ENCODE data around the gene POLR3A.

- no peak for TF ChIP-seq ZNF318 (CRISPR knock-in tag; IDR thresholded peaks at IDR 0.05)
- no peak for TF ChIP-seq EP300 (IDR thresholded peaks at IDR 0.05; ENCODE audit: low read depth in 2 of 2, low read length in 2 of 2)
- TF ChIP-seq EP300 (CRISPR knock-in tag; IDR thresholded peaks at IDR 0.05; ENCODE audit: borderline replicate concordance) = no peak
- no peak for TF ChIP-seq TEAD3 (CRISPR knock-in tag; optimal IDR thresholded peaks at IDR 0.05; ENCODE audit: borderline replicate concordance)
- no peak for TF ChIP-seq HMG20B (CRISPR knock-in tag; conservative IDR thresholded peaks at IDR 0.05)
- no peak for TF ChIP-seq FOXA1 (IDR thresholded peaks at IDR 0.05)
- TF ChIP-seq FOXA1 (CRISPR knock-in tag; IDR thresholded peaks at IDR 0.05) = no peak
- no peak for TF ChIP-seq POLR2AphosphoS5 (IDR thresholded peaks at IDR 0.05; ENCODE audit: low read depth, low read length)
- no peak for TF ChIP-seq JUN (CRISPR knock-in tag; IDR thresholded peaks at IDR 0.05)
- no peak for TF ChIP-seq ZFP90 (CRISPR knock-in tag; IDR thresholded peaks at IDR 0.05; ENCODE audit: borderline replicate concordance)
- no peak for TF ChIP-seq POLR2AphosphoS2 (IDR thresholded peaks at IDR 0.05; ENCODE audit: low read depth, low read length)
- TF ChIP-seq CEBPB (IDR thresholded peaks at IDR 0.05; ENCODE audit: borderline replicate concordance, low read depth, low read length) = no peak
- no peak for TF ChIP-seq SOX5 (CRISPR knock-in tag; IDR thresholded peaks at IDR 0.05; ENCODE audit: borderline replicate concordance)
These were observed 15.9 kb upstream of the POLR3A start for GRCh38 chr10:78045237-78045636.
